ENCODE data around the gene ZNF536.
"Not testable (repeated sequence)": the region's sequence is repeated elsewhere in the genome, so short reads cannot be mapped to it uniquely, and the experiment has no call there.

Gene ZNF536

GRCh38 chr19:30448386-30449077 is 76.3 kb downstream of the ZNF536 start:
- DNase-seq = no peak

DNA sequence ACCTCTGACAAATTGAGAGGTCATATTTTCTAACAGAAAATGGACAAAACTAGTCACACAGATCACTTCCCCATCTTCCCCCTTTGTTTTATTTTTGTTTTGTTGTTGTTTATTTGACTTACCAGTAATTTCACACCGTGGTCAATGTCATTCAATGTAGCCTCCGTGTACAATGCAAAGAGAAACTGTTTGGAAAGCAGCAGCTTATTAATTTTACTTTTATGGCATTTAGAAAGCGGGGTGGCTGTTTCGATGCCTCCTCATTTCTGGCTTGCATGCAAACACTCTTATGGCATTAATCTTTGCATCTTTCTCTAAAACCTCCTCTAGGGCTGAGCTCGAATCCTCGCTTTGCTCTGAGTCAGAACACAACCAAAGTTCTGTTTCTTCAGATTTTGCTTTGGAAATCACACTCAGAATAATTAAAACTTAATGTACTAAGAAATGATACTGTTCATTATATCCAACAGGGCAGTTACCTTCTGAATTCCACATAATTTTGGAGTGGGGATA is 77.0 kb downstream of the ZNF536 start:
- DNase-seq = no peak

DNA sequence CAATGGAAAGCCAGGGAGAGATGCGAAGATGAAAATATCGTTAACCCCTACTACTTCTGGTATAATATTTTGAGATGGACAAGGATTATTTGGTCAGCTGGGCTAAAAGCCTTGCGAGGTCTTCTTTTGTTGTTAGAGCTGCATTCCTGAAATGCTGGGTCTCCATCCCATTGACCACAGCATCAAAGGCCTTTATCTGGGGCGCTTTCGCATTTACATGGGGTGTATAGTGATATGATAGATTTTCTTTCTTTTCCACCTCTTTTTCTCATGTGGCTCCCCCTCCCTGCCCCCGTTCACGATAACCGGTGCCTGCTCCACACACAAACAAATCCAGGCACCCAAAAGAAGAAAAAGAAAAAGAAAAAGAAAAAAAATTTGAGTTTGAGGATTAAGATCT is 77.5 kb downstream of the ZNF536 start:
- DNase-seq = no peak

DNA sequence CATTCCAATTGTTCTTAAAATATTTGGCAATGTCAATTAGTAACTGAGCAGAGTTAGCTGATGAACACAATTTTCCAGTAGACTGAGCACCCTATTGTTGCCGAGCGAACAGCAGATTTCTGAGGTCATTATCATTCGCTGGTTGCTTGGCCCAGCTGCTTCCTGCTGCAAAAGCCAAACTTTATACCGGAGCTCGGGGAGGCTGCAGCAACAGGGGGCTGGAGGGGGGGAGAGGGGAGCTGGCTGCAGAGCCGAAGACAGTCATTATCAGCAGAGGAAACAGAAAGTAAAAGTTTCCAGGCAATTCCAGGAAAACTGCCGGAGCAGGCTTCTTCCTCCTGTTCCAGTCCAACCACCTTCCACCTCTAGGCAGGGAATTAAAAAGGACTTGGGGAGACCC is 77.9 kb downstream of the ZNF536 start:
- no peak for DNase-seq

- no peak for DNase-seq
Measured at GRCh38 chr19:30450835-30451321, 78.7 kb downstream of the ZNF536 start.

- no peak for DNase-seq
Measured at GRCh38 chr19:30452931-30453330, 80.7 kb downstream of the ZNF536 start.

GRCh38 chr19:30453743-30454142 is 81.6 kb downstream of the ZNF536 start:
- no peak for DNase-seq

DNA sequence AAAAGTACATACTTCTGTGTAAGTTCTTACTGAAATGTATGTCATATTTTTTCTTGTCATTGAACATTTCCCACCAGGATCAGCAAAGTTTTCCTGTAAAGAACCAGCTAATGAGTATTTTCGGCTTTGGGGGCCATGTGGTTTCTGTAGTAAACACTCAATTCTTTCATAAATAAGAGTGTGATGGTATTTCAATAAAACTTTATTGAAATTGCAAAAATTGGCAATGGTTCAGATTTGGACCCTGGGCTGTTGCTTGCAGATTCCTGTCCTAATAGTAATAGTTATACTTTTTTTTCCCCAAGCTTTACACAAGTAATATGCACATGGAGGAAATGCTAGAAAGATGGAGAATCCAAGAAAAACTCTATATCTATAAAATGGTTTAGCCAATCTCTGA is 83.7 kb downstream of the ZNF536 start:
- no peak for DNase-seq

DNA sequence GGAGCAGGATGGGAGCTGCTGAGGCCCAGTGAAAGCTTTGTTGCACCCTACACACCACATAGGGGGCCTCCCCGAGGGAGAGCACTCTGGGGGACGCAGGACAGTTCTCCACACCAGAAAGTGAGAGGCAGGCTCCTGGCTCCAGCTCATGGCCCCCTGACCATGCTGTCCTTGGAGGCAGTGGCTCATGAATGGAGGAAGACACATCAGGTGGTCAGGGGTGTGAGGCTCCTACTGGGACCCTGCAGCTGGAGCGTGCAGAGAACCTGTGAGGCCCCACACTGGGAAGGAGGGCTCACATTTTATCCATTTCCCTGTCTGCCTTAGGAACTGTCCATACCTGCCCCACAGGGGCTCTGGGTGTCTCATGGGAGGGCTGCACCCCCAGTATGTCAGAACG is 85.3 kb downstream of the ZNF536 start:
- no peak for DNase-seq

DNA sequence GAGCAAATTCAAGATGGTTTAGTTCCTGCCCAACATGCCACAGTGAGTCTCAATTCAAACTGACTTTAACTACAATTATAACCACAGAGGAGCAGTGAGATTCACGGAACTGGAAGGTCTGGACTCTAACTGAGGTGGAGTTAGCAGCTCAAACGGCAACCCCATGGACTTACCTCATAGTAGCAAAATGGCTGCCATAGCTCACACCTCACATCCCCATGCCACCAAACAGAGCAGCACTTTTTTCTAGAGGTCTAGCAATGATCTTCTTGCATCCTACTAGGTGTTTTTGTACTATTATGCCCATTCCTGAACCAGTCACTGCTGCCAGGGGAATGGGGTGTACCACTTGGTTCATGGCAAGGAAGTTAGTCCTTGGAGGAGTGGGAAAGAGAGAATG is 87.7 kb downstream of the ZNF536 start:
- no peak for DNase-seq

DNA sequence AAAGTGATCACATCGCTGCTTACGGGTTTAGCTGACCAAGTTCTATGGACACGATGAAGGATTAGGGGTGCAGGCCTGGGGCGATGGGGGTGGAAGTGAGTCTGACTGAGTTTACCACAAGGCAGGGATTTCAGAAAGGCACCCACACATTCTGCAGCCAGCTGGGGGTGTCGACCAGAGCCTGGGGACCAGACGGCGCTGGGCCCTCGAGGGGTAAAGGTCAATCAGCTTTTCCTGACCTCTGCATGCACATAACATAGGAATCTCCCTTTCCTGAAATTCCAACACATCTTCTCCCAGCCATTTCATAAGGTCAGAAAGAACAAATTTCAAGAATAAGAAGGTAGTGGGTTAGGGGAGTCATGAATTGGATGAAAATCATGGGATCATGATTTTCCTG is 92.0 kb downstream of the ZNF536 start:
- no peak for DNase-seq

DNA sequence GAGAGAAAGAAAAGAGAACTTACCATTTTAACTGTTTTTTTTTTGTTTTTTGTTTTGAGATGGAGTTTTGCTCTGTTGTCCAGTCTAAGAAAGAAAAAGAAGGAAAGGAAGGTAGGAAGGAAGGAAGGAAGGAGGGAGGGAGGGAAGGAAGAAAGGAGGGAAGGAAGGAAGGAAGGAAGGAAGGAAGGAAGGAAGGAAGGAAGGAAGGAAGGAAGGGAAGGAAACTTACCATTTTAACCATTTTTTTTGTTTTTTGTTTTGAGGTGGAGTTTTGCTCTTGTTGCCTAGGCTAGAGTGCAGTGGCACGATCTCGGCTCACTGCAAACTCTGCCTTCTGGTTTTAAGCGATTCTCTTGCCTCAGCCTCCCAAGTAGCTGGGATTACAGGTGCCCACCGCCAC is 94.4 kb downstream of the ZNF536 start:
- not testable (repeated sequence) for DNase-seq

GRCh38 chr19:30467239-30467638 is 95.1 kb downstream of the ZNF536 start:
- no peak for DNase-seq

- no peak for DNase-seq
Measured at GRCh38 chr19:30469774-30470173, 97.6 kb downstream of the ZNF536 start.

DNA sequence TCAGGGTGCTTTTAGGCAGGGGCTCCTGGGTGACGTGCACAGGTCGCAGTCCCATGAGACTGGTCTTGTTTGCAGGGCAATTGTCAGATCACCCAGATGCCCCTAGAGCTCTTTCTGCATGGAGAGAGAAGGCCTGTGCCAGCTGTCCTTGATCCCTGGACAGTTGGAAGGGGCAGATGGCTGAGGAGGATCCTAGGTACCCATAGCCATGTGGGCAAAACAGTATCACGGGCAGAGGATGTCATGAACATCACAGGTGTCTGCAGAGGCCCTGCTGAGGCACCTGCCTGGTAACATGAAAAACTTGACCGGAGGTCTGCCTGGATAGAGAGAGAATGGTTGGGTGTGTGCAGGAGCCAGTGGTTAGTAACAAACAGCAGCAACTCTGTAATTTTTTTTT is 99.3 kb downstream of the ZNF536 start:
- DNase-seq = no peak

- DNase-seq = no peak
Measured at GRCh38 chr19:30473334-30473867, 101.2 kb downstream of the ZNF536 start.

- DNase-seq = no peak
Measured at GRCh38 chr19:30476997-30477396, 104.8 kb downstream of the ZNF536 start.

- no peak for DNase-seq
Measured at GRCh38 chr19:30479231-30479630, 107.0 kb downstream of the ZNF536 start.

DNA sequence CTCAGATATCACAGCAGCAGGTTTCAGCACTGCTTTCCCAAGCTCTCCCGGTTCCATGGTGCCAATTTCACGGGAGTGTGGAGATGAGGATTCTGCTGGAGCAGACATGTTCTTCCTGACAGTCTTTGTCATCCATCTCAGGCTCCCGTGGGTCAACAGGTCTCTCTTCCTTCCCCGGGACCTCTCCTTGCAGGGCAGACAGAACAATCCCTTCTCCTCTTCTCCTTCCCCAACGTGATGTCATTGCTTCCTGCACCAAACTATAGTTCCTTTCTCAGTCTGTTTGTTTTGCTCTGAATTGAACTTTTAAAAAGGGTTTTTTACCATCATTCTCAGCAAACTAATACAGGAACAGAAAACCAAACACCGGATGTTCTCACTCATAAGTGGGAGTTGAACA is 107.9 kb downstream of the ZNF536 start:
- DNase-seq = no peak

DNA sequence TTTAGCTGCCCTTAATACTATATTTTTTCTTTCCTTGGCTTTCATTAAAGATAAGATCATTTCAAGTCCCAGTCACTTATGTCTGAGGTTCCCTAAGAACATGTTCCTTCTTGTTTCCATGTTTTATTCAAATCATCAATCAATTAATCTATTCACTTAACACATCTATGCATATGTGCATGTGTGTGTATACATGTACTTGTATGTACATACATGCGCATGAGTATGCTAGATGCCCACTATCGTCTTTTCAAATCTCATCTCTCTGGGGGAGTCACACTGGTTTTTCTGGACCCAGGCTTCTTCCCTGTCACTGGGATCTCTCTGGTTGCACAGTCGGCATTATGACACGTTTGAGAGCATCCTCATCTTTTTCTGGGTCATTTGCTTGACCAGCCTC is 108.9 kb downstream of the ZNF536 start:
- no peak for DNase-seq

DNA sequence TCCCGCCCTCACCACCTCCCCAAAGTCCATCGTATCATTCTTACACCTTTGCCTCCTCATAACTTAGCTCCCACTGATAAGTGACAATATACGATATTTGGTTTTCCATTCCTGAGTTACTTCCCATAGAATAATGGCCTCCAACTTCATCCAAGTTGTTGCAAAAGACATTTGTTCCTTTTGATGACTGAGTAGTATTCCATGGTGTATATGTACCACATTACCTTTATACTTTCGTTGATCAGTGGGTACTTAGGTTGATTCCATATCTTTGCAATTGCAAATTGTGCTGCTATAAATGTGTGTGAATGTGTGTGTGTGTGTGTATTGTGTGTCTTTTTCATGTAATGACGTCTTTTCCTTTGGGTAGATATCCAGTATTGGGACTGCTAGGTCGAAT is 109.6 kb downstream of the ZNF536 start:
- DNase-seq = no peak

DNA sequence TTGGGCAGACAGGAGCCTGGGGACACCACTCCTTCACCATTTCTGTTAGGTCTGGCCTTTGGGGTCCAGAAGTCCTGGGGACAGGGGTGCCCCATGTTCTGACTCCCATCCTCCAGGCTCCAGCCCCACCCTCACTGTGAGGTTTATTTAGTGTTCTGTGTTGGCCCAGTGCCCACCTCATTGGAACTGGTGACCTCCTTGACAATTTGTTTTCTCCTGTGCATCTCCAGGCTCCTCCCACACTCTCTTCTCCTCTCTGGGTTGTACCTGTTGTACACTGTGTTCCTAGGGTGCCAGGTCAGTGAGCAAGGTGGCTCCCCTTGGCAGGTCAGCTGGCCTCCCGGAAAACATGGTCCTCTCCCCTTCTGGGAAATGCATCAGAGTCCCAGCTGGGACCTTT is 110.8 kb downstream of the ZNF536 start:
- no peak for DNase-seq

- not testable (repeated sequence) for DNase-seq
Measured at GRCh38 chr19:30486250-30486649, 114.1 kb downstream of the ZNF536 start.

DNA sequence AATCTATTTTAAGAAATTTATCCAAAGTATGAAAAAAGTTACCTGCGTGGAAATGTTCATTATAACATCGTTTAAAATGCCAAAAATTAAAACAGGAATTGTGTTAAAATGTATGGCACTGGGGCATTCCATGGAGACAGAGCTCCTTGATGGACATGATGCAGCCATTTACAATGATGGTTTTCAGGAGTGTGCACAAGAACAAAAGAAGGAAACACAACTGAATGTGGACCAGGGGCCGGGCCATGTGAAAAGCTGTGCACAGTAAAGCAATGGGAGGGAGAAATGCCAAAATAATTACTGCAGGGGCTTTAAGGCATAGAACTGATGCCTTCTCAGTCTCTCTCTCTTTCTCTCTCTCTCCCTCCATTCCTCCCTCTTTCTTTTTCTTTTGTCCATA is 115.0 kb downstream of the ZNF536 start:
- DNase-seq = no peak

DNA sequence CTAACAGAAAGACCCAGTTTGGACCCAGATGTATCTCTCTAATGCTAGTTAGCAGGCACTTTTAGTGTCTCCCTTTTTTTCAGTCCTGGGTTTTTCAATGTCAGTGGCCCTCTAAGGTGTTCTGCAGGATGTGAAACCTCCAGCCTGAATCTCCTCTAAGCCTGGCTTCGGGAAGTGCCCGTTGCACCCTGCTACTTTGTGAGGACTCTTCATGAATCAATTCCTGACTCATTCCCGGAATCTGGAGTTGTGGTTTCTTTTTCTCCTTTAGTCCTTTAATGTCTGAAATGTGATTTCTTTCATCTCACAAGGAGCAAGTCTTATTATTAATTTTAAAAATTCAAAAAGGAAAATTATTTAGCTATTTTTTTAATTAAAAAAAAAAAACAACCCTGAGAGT is 116.0 kb downstream of the ZNF536 start:
- DNase-seq = no peak
